Activated naive CD4-positive, alpha-beta T cell treated with anti-CD3 and anti-CD28 coated beads, Interleukin-2, amount 10 ng/mL, durations not matched to agents 7 days and 5 days (primary cell): ENCODE results near the gene STARD3NL.

ENCODE experiments used
- CTCF ChIA-PET: fragments of 350-600 bp; sonication (Branson Sonifier 250); formaldehyde crosslinking; loops from one replicate; lab custom pipeline; 2021; ENCODE audit warnings: antibody characterized with exemption; lab: Charles Lee
- DNase-seq: peaks from one replicate; pipeline ENCODE4 v3.0.0-alpha.2; 2020
- H3K27ac Mint-ChIP-seq: one replicate; pipeline ENCODE4 v1.8.0; 2021; ENCODE audit warnings: mild to moderate bottlenecking, moderate library complexity, mixed read lengths
- H3K27me3 Mint-ChIP-seq: one replicate; pipeline ENCODE4 v1.8.0; 2021; ENCODE audit warnings: mild to moderate bottlenecking, mixed read lengths
- H3K36me3 Mint-ChIP-seq: one replicate; pipeline ENCODE4 v1.8.0; 2021; ENCODE audit warnings: mixed read lengths
- H3K4me1 Mint-ChIP-seq: one replicate; pipeline ENCODE4 v1.8.0; 2021; ENCODE audit warnings: mixed read lengths
- H3K4me3 Mint-ChIP-seq: one replicate; pipeline ENCODE4 v1.8.0; 2021; ENCODE audit warnings: mild to moderate bottlenecking, moderate library complexity, mixed read lengths
- H3K9me3 Mint-ChIP-seq: one replicate; pipeline ENCODE4 v1.8.0; 2021; ENCODE audit warnings: mixed read lengths

The STARD3NL gene

GRCh38 chr7:38273286-38273995, 95.4 kb downstream of the STARD3NL start, which contains the start of gene TARP:
Gene TARP, minus strand, starts transcription at chr7:38273636.
- no peak within 1 kb of the TSS for H3K4me3 Mint-ChIP-seq
- DNase-seq, result no peak
- no peaks in the 10 kb centered on the region for H3K36me3 Mint-ChIP-seq
- H3K9me3 Mint-ChIP-seq, result no peaks in the 10 kb centered on the region
- H3K27me3 Mint-ChIP-seq, result no peaks in the 10 kb centered on the region
- CTCF ChIA-PET, result no interaction called here
- no peak within 1 kb of the TSS for H3K27ac Mint-ChIP-seq
- no peaks in the 10 kb centered on the region for H3K4me1 Mint-ChIP-seq

GRCh38 chr7:38274486-38274885, 96.4 kb downstream of the STARD3NL start:
- no peak for DNase-seq

GRCh38 chr7:38274927-38275620, 97.0 kb downstream of the STARD3NL start:
- Mint-ChIP-seq H3K27me3 (no peaks in the 10 kb centered on the region), H3K9me3 (no peaks in the 10 kb centered on the region), H3K27ac (no peak overlapping the region), H3K4me3 (peak overlapping the region; percentile 41), H3K36me3 (no peaks in the 10 kb centered on the region), H3K4me1 (no peaks in the 10 kb centered on the region)
- DNase-seq, result no peak
- CTCF ChIA-PET, result interaction anchor here (1.0 kb wide), 1 partner anchor 60 kb away, joined by 3 read pairs; no protein-coding TSS in a partner anchor

More at GRCh38 chr7:38274486-38274885, 96.4 kb downstream of the STARD3NL start:
- Mint-ChIP-seq H3K9me3 (no peaks in the 10 kb centered on the region), H3K36me3 (no peaks in the 10 kb centered on the region), H3K4me1 (no peaks in the 10 kb centered on the region), H3K27ac (no peak overlapping the region), H3K4me3 (no peak overlapping the region), H3K27me3 (no peaks in the 10 kb centered on the region)
- CTCF ChIA-PET, result no interaction called here

- CTCF ChIA-PET, result no interaction called here
- Mint-ChIP-seq H3K4me1 (no peaks in the 10 kb centered on the region), H3K27me3 (no peaks in the 10 kb centered on the region), H3K9me3 (no peaks in the 10 kb centered on the region), H3K36me3 (no peaks in the 10 kb centered on the region), H3K4me3 (peak overlapping the region; percentile 64), H3K27ac (no peak overlapping the region)
- DNase-seq, result no peak
Observed at GRCh38 chr7:38276096-38276877, 98.2 kb downstream of the STARD3NL start.

GRCh38 chr7:38280000-38280399, 102.0 kb downstream of the STARD3NL start:
- no peaks in the 10 kb centered on the region for H3K36me3 Mint-ChIP-seq
- no peaks in the 10 kb centered on the region for H3K4me1 Mint-ChIP-seq
- no peak overlapping the region for H3K4me3 Mint-ChIP-seq
- no peak for DNase-seq
- H3K9me3 Mint-ChIP-seq, result no peaks in the 10 kb centered on the region
- CTCF ChIA-PET, result no interaction called here
- no peaks in the 10 kb centered on the region for H3K27me3 Mint-ChIP-seq
- no peak overlapping the region for H3K27ac Mint-ChIP-seq
